Activated CD8-positive, alpha-beta T cell treated with anti-CD3 and anti-CD28 coated beads, Interleukin-2, amount 10 ng/mL, durations not matched to agents 7 days and 5 days (primary cell): ENCODE data around the gene KDM5B. TPM values are rescaled to one million over a fixed set of nuclear protein-coding genes. Genes with fewer than 3 reads are reported as not detected.
"Not testable (repeated sequence)": the region's sequence is repeated elsewhere in the genome, so short reads cannot be mapped to it uniquely, and the experiment has no call there.

Experiments
- ATAC-seq: fragments of 150-1000 bp; cut with Tn5 transposase; one replicate; pipeline ENCODE4 v1.10.0; 2021; ENCODE audit warnings: moderate library complexity
- CTCF ChIA-PET: fragments of 350-600 bp; sonication (Branson Sonifier 250); formaldehyde crosslinking; loops from one replicate; lab custom pipeline; 2021; ENCODE audit warnings: antibody characterized with exemption; lab: Charles Lee
- POLR2A ChIA-PET: fragments of 350-600 bp; sonication (Branson Sonifier 250); formaldehyde crosslinking; loops from one replicate; lab custom pipeline; 2021; ENCODE audit warnings: antibody characterized with exemption; lab: Charles Lee
- DNase-seq: peaks from one replicate; pipeline ENCODE4 v3.0.0-alpha.2; 2020
- H3K27ac Mint-ChIP-seq: one replicate; pipeline ENCODE4 v1.8.0; 2021; ENCODE audit warnings: mild to moderate bottlenecking, mixed read lengths
- H3K27me3 Mint-ChIP-seq: one replicate; pipeline ENCODE4 v1.8.0; 2021; ENCODE audit warnings: low read depth, mixed read lengths
- H3K36me3 Mint-ChIP-seq: one replicate; pipeline ENCODE4 v1.8.0; 2021; ENCODE audit warnings: low read depth, mixed read lengths
- H3K4me1 Mint-ChIP-seq: one replicate; pipeline ENCODE4 v1.8.0; 2021; ENCODE audit warnings: low read depth, mixed read lengths
- H3K4me3 Mint-ChIP-seq: one replicate; pipeline ENCODE4 v1.8.0; 2021; ENCODE audit warnings: mild to moderate bottlenecking, mixed read lengths
- H3K9me3 Mint-ChIP-seq: one replicate; pipeline ENCODE4 v1.8.0; 2022; ENCODE audit warnings: mixed read lengths; ENCODE audit not compliant: insufficient read depth
- total RNA-seq, 2 experiments: library from RNA; stranded (reverse); gene quantifications; one replicate each; pipeline ENCODE4 v1.2.3, GENCODE V29; 2021

KDM5B gene
- total RNA-seq, 2 experiments from 2014 or later, result 47.6 to 52.2 TPM

GRCh38 chr1:202742496-202742895 is 65.7 kb downstream of the KDM5B start:
- Mint-ChIP-seq H3K36me3 (peaks cover 63% of the 10 kb centered on the region), H3K9me3 (no peaks in the 10 kb centered on the region), H3K27ac (no peak overlapping the region), H3K4me1 (no peaks in the 10 kb centered on the region), H3K4me3 (no peak overlapping the region), H3K27me3 (no peaks in the 10 kb centered on the region)
- no peak for ATAC-seq
- ChIA-PET CTCF (no interaction called here), POLR2A (no interaction called here)
- no peak for DNase-seq

GRCh38 chr1:202733251-202733650 is 75.0 kb downstream of the KDM5B start:
- ATAC-seq, result no peak
- Mint-ChIP-seq H3K27ac (no peak overlapping the region), H3K36me3 (peaks cover 68% of the 10 kb centered on the region), H3K4me3 (no peak overlapping the region), H3K27me3 (no peaks in the 10 kb centered on the region), H3K9me3 (no peaks in the 10 kb centered on the region), H3K4me1 (no peaks in the 10 kb centered on the region)
- CTCF ChIA-PET, result interaction anchor here (1.0 to 1.6 kb wide), 3 partner anchors 13 to 127 kb away, joined by 3 to 5 read pairs (median 3); no protein-coding TSS in a partner anchor
- DNase-seq, result no peak
- POLR2A ChIA-PET, result no interaction called here

DNA sequence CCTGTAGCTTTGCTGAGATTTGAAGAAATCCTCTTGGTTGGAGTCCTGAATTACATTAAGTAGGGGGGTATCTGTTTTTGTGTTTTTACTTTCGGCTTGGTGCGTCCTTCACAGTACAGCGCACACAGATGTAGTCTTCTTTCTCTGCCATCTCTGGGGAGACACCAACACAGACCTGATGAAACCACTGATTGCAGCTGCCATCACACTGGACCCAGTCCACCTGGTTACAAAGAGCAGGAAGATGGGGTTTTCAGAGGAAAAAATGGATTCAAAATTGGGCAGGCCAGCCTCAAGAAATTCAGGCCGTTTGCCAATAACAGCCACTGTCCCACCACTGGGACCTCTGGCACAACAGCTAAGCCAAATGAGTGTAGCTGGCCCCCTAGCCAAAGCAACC is 79.3 kb downstream of the KDM5B start:
- peaks cover 48% of the 10 kb centered on the region for H3K36me3 Mint-ChIP-seq
- ATAC-seq (no peak), DNase-seq (no peak)
- H3K27me3 Mint-ChIP-seq, result no peaks in the 10 kb centered on the region
- H3K27ac Mint-ChIP-seq, result no peak overlapping the region
- no peaks in the 10 kb centered on the region for H3K9me3 Mint-ChIP-seq
- POLR2A ChIA-PET, result no interaction called here
- CTCF ChIA-PET, result interaction anchor here (2.3 kb wide), 1 partner anchor 9 kb away, joined by 8 read pairs; no protein-coding TSS in a partner anchor
- no peaks in the 10 kb centered on the region for H3K4me1 Mint-ChIP-seq
- H3K4me3 Mint-ChIP-seq, result no peak overlapping the region

DNA sequence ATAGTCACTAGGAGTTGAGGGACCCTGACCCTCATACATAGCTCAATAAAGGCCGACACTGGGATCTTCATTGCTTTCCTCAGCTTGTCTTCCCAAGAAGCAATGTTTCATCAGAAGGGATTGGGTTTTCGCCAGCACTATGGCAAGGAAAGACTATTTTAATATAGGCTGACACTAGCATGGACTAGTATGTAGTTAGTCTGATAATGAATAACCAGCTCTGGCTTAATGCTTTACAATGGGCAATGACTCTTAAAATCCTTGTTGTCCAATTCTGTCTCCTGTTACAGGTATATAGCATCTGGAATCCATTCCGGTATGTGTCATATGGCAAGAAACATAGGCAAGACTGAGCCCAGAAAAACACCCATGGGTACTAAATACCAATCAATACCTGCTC is 82.7 kb downstream of the KDM5B start:
- H3K27me3 Mint-ChIP-seq, result no peaks in the 10 kb centered on the region
- no peaks in the 10 kb centered on the region for H3K9me3 Mint-ChIP-seq
- CTCF ChIA-PET, result interaction anchor here (0.7 to 1.3 kb wide), 2 partner anchors 33 to 451 kb away, joined by 3 to 4 read pairs; no protein-coding TSS in a partner anchor
- H3K36me3 Mint-ChIP-seq, result peaks cover 28% of the 10 kb centered on the region
- ATAC-seq (no peak), DNase-seq (no peak)
- H3K4me3 Mint-ChIP-seq, result no peak overlapping the region
- POLR2A ChIA-PET, result no interaction called here
- no peak overlapping the region for H3K27ac Mint-ChIP-seq
- no peaks in the 10 kb centered on the region for H3K4me1 Mint-ChIP-seq

GRCh38 chr1:202723708-202724107 is 84.5 kb downstream of the KDM5B start:
- H3K36me3 Mint-ChIP-seq, result peaks cover 12% of the 10 kb centered on the region

GRCh38 chr1:202723046-202723445 is 85.2 kb downstream of the KDM5B start:
- POLR2A ChIA-PET, H3K27me3 Mint-ChIP-seq, H3K27ac Mint-ChIP-seq, H3K9me3 Mint-ChIP-seq, H3K4me3 Mint-ChIP-seq, ATAC-seq, H3K36me3 Mint-ChIP-seq, DNase-seq, H3K4me1 Mint-ChIP-seq, CTCF ChIA-PET: not testable (repeated sequence)

More at GRCh38 chr1:202723708-202724107, 84.5 kb downstream of the KDM5B start:
- Mint-ChIP-seq H3K27ac (no peak overlapping the region), H3K4me1 (peaks cover 4% of the 10 kb centered on the region), H3K9me3 (no peaks in the 10 kb centered on the region), H3K4me3 (no peak overlapping the region), H3K27me3 (no peaks in the 10 kb centered on the region)
- DNase-seq, result no peak
- ChIA-PET CTCF (no interaction called here), POLR2A (no interaction called here)
- no peak for ATAC-seq

DNA sequence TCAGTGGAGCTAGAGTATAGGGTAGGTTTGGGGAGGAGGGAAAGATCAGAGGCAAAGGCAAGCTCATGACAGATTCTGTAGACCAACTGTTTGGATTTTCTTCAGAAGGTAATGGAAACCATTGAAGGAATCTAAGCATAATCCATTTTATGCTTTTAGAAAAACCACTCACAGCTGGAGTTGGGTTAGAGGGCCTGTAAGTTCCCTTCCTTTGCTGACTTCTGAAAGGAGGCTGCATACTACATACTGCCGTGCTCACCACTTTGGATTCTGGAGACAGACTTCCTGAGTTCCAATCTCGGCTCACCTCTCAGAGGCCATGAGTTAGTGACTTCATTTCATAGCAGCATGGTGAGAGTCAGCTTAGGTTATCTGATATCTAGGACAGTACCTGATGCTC is 91.6 kb downstream of the KDM5B start:
- Mint-ChIP-seq H3K4me3 (no peak overlapping the region), H3K27me3 (peaks cover 42% of the 10 kb centered on the region), H3K4me1 (peaks cover 4% of the 10 kb centered on the region), H3K36me3 (no peaks in the 10 kb centered on the region), H3K9me3 (no peaks in the 10 kb centered on the region), H3K27ac (no peak overlapping the region)
- ChIA-PET POLR2A (no interaction called here), CTCF (interaction anchor here (1.5 kb wide), 1 partner anchor 56 kb away, joined by 4 read pairs; no protein-coding TSS in a partner anchor)
- no peak for ATAC-seq
- no peak for DNase-seq

DNA sequence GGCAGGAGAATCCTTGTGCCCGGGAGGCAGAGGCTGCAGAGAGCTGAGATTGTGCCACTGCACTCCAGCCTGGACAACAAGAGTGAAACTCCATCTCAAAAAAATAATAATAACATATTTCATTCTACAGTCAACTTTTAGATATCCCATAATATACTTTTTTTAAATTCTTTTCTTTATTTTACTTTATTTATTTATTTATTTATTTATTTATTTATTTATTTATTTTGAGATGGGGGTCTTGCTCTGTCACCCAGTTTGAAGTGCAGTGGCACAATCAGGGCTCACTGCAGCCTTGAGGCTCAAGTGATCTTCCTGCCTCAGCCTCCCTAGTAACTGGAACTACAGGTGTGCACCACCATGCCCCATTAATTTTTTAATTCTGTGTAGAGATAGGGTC is 94.0 kb downstream of the KDM5B start:
- H3K9me3 Mint-ChIP-seq, ATAC-seq, H3K27ac Mint-ChIP-seq, DNase-seq, CTCF ChIA-PET, POLR2A ChIA-PET, H3K4me1 Mint-ChIP-seq, H3K4me3 Mint-ChIP-seq, H3K36me3 Mint-ChIP-seq: not testable (repeated sequence)
- H3K27me3 Mint-ChIP-seq, result peaks cover 59% of the 10 kb centered on the region

DNA sequence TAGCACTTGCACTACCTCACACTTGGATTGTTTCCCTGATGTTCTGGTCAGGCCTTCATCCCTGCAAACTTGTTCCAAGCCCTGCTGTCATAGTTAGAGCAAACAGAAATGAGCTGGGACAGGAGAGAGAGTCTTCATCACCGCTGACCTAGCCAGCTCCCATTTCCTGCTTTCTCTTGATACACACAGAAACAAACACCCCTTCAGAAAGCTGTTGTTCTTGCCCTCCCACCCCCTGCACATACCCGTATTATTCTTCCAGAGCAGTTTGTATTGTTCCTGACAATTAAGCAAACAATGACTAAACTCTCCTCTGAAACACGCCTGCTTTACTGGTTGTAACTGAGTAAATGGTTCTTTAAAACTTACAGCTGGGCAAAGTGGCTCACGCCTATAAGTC is 95.1 kb downstream of the KDM5B start:
- Mint-ChIP-seq H3K4me1 (no peaks in the 10 kb centered on the region), H3K4me3 (no peak overlapping the region), H3K9me3 (no peaks in the 10 kb centered on the region), H3K36me3 (no peaks in the 10 kb centered on the region), H3K27me3 (peaks cover 65% of the 10 kb centered on the region), H3K27ac (no peak overlapping the region)
- ChIA-PET POLR2A (no interaction called here), CTCF (no interaction called here)
- ATAC-seq, result no peak
- DNase-seq, result no peak

DNA sequence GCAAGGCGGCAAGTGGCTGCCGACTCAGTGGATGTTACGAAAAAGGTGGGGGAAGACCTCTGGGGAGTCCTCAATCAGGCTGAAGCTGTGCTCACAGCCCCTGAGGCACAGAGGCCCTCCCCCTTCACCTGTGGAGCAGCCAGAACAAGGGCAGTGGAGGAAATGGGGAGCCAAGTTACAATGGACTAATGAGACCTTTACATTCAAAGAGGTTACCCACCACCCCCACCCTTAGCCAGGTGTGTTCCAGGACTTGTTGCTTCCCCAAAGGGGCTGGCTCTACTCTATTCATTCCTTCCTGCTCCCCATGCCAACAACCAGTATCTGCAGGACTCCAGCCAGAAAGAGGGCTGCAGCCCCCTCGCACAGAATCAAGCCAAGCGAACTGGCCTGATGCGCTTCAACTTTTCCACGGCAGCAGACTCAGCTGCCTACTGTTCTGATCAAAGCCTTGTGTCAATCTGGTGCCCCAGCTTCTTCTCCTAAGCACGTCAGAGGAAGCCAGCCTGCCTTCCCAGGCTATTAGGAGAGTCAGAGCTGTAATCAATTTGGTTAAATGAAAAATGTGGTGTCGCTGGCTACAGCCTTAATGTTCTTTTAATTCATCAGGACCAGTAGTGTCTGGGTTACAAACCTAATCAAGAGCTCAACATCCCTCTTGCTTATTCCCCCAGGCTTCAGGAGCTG is 96.1 kb downstream of the KDM5B start:
- Mint-ChIP-seq H3K4me3 (no peak overlapping the region), H3K36me3 (no peaks in the 10 kb centered on the region), H3K27me3 (peaks cover 68% of the 10 kb centered on the region), H3K27ac (no peak overlapping the region), H3K4me1 (no peaks in the 10 kb centered on the region), H3K9me3 (no peaks in the 10 kb centered on the region)
- DNase-seq (no peak), ATAC-seq (no peak)
- POLR2A ChIA-PET, result no interaction called here
- CTCF ChIA-PET, result no interaction called here

DNA sequence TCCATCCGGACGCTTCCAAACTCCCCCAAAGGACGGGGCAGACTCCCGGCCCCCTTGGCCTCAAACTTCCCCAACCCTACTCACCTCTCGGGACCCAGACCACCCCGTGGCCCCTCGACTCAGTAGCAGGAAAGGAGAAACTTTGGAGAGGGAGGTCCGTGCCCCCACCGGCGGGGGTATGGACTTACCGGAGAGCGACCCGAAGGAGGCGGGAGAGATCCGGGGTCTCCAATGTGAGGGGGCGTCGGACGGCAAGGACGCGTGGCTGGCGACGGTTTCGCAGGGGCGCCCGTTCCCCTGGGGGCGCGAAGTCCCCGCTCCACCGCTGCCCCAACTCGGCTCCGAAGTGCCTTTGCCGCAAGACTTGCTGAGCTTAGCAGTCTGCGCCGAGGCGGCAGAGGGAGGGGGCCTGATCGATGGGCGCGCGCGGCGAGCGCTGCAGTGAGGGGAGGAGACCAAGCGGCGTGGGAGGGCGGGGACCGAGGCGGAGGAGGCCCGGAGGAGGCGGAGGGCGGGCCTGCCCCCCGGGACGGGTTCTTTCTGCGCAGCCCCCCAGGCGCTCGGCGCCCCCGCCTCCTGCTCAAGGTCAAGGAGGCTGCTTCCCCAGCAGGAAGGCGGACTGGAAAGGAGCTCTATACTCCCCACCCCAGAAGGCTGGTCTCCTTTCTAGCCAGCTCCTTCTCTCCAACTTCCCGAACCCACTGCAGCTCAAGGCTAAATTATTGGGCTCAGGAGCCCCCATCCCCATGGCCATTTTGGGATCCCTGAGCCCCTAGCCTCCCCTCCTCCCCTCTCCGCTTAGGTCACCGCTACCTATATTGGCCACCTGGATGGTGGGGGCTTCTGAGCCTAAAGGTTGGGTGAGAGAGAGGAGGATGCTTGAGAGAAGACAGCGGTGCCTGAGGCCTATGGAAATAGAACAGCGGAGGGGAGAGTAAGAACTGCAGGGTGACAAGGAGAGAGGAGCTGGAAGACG is 97.9 kb downstream of the KDM5B start, which contains the start of gene SYT2:
SYT2 (minus strand) TSS at position 385 of the 976 bp plus-strand sequence. CDS start 104,682 bp downstream, outside the sequence.
- CTCF ChIA-PET, result interaction anchor here (0.7 to 2.8 kb wide), 2 partner anchors 10 to 511 kb away, joined by 3 to 8 read pairs; no protein-coding TSS in a partner anchor
- no peaks in the 10 kb centered on the region for H3K9me3 Mint-ChIP-seq
- DNase-seq (peak; percentile 33), ATAC-seq (peak; percentile 72)
- H3K27ac Mint-ChIP-seq, result no peak within 1 kb of the TSS
- H3K4me3 Mint-ChIP-seq, result no peak within 1 kb of the TSS
- no peaks in the 10 kb centered on the region for H3K36me3 Mint-ChIP-seq
- H3K27me3 Mint-ChIP-seq, result peaks cover 74% of the 10 kb centered on the region
- POLR2A ChIA-PET, result no interaction called here
- no peaks in the 10 kb centered on the region for H3K4me1 Mint-ChIP-seq
